Natural killer cell (primary cell): ENCODE measurements around the gene DIAPH3. TPM values are rescaled to one million over a fixed set of nuclear protein-coding genes. Genes with fewer than 3 reads are reported as not detected.

Source experiments
- ATAC-seq, 3 donors: fragments of 150-1000 bp in 2 of 3; fragments of 200-7000 bp in 1 of 3; cut with Tn5 transposase; 1 replicate in 1 of 3; 2 replicates in 2 of 3; pipeline ENCODE4 v1.10.0; 2021; ENCODE audit warnings: mild to moderate bottlenecking in 2 of 3, moderate library complexity in 2 of 3
- DNase-seq, 2 donors: peaks; one replicate each; pipeline versions ENCODE4 v3.0.0 to v3.0.0-alpha.2; 2013 to 2021; ENCODE audit warnings: mixed read lengths in 1 of 2
- H3K27ac ChIP-seq: one replicate; pipeline ENCODE4 v1.5.1; 2013; ENCODE audit warnings: mild to moderate bottlenecking, low read length
- H3K27me3 ChIP-seq: one replicate; pipeline ENCODE4 v1.6.1; 2013; ENCODE audit warnings: low read length; ENCODE audit not compliant: control insufficient read depth, insufficient read depth
- H3K36me3 ChIP-seq: one replicate; pipeline ENCODE4 v1.6.1; 2013; ENCODE audit warnings: low read length; ENCODE audit not compliant: control insufficient read depth, insufficient read depth
- H3K4me1 ChIP-seq: one replicate; pipeline ENCODE4 v1.6.1; 2013; ENCODE audit warnings: low read length; ENCODE audit not compliant: control insufficient read depth, insufficient read depth
- H3K4me3 ChIP-seq: one replicate; pipeline ENCODE4 v1.5.1; 2013; ENCODE audit warnings: low read length
- H3K9me3 ChIP-seq: one replicate; pipeline ENCODE4 v1.6.1; 2013; ENCODE audit warnings: low read length; ENCODE audit not compliant: control insufficient read depth, insufficient read depth
- H3K27ac Mint-ChIP-seq, 2 donors: one replicate each; pipeline ENCODE4 v1.8.0; 2022; ENCODE audit warnings: mild to moderate bottlenecking in 2 of 2, mixed read lengths in 2 of 2, moderate library complexity in 1 of 2
- H3K27me3 Mint-ChIP-seq, 2 donors: one replicate each; pipeline ENCODE4 v1.8.0; 2022; ENCODE audit warnings: low read depth in 2 of 2, mixed read lengths in 2 of 2
- H3K36me3 Mint-ChIP-seq: one replicate; pipeline ENCODE4 v1.8.0; 2022; ENCODE audit warnings: mixed read lengths
- H3K4me1 Mint-ChIP-seq, 2 donors: one replicate each; pipeline ENCODE4 v1.8.0; 2022; ENCODE audit warnings: mixed read lengths in 2 of 2
- H3K4me3 Mint-ChIP-seq: one replicate; pipeline ENCODE4 v1.8.0; 2022; ENCODE audit warnings: mild to moderate bottlenecking, moderate library complexity, mixed read lengths
- H3K9me3 Mint-ChIP-seq, 2 donors: one replicate each; pipeline ENCODE4 v1.8.0; 2022; ENCODE audit warnings: mixed read lengths in 2 of 2
- WGBS: methylation state at CpG from one replicate; pipeline ENCODE4 v1.1.7; 2013; ENCODE audit warnings: missing lambda C conversion rate; ENCODE audit not compliant: insufficient coverage; 5-methylcytosine and 5-hydroxymethylcytosine counted together
- intact Hi-C: fragments of 100-400 bp; cut with micrococcal nuclease; formaldehyde crosslinking; loops from one replicate; pipeline ENCODE4 v1.14.2; 2022
- total RNA-seq, 4 donors: library from RNA; stranded (reverse); fragments of 120-200 nt in 1 of 4; gene quantifications; one replicate each; pipeline versions ENCODE4 v1.2.3 to v1.2.4, GENCODE V29; 2013 to 2022
- TF ChIP-seq, protein P1 (sequence below): fragments of 200-600 bp; IDR thresholded peaks from one replicate; pipeline ENCODE4 v1.8.0; 2022; ENCODE audit warnings: antibody characterized with exemption

The DIAPH3 gene
- total RNA-seq, 3 donors from 2014 or later (not counting 1 experiment from before 2014, with no cell fraction given): 0.54 to 1.0 (median 0.98) TPM

DNA sequence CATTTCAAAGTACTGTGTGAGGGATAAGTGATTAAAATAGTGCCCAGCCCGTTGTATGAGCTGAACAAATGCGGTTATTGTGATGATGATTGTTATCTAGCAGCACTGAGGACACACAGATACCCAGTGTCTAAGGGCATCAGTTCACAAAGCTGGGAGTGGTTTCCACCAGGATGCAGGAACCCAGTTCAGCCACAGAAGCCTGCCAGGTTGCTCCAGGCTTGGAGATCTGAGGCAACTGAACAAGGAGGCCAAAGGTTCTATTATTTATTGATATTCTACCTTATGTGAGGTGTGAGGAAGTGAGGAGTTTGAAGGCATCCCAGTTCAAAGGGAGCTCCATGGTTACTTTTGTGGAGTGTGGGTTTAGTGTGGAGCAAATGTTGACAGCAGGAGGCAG, 13.2 kb downstream of the DIAPH3 start:
- H3K4me3 ChIP-seq: no peak overlapping the region
- peaks cover 0 to 3% of the 10 kb centered on the region in 2 donors for H3K27me3 Mint-ChIP-seq
- no peaks in the 10 kb centered on the region for H3K4me1 ChIP-seq
- intact Hi-C loops: no loop called here
- ATAC-seq (no peak), DNase-seq (no peak)
- H3K36me3 ChIP-seq: no peaks in the 10 kb centered on the region
- H3K27ac Mint-ChIP-seq: no peak overlapping the region
- 86% methylated on average over 2 of the region's 2 CpGs for WGBS
- no peak overlapping the region for H3K27ac ChIP-seq
- peaks cover 0 to 12% of the 10 kb centered on the region in 2 donors for H3K4me1 Mint-ChIP-seq
- no peaks in the 10 kb centered on the region for H3K9me3 ChIP-seq
- peaks cover 0 to 2% of the 10 kb centered on the region in 2 donors for H3K9me3 Mint-ChIP-seq
- H3K4me3 Mint-ChIP-seq: no peak overlapping the region
- H3K36me3 Mint-ChIP-seq: no peaks in the 10 kb centered on the region
- no peaks in the 10 kb centered on the region for H3K27me3 ChIP-seq
- TF ChIP-seq, protein P1, sequence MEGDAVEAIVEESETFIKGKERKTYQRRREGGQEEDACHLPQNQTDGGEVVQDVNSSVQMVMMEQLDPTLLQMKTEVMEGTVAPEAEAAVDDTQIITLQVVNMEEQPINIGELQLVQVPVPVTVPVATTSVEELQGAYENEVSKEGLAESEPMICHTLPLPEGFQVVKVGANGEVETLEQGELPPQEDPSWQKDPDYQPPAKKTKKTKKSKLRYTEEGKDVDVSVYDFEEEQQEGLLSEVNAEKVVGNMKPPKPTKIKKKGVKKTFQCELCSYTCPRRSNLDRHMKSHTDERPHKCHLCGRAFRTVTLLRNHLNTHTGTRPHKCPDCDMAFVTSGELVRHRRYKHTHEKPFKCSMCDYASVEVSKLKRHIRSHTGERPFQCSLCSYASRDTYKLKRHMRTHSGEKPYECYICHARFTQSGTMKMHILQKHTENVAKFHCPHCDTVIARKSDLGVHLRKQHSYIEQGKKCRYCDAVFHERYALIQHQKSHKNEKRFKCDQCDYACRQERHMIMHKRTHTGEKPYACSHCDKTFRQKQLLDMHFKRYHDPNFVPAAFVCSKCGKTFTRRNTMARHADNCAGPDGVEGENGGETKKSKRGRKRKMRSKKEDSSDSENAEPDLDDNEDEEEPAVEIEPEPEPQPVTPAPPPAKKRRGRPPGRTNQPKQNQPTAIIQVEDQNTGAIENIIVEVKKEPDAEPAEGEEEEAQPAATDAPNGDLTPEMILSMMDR: no peak

DNA sequence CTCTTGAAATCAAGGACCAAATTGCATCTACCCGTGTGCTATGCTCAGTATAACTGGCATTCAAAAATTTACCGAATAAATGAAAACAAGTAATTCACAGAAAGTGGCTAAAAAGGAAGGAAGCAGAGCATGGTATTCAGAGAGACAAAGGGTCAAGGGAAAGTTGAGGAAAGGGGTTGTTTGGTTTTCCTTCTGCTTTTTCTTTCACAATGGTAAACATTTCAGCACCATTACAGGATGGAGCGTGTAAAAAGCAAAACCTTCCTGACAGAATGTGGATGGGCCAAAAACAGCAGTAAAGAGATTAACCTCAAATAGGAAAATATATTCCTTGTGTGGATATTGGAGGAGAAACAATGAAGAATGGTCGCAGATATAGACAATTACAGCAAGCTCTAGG, 14.8 kb downstream of the DIAPH3 start:
- 70% methylated on average over 3 of the region's 4 CpGs for WGBS
- Mint-ChIP-seq H3K27ac (no peak overlapping the region), H3K4me3 (no peak overlapping the region), H3K4me1 (peaks cover 0 to 12% of the 10 kb centered on the region in 2 donors), H3K36me3 (no peaks in the 10 kb centered on the region), H3K9me3 (peaks cover 0 to 2% of the 10 kb centered on the region in 2 donors), H3K27me3 (peaks cover 0 to 3% of the 10 kb centered on the region in 2 donors)
- Histone ChIP-seq H3K4me1 (no peaks in the 10 kb centered on the region), H3K27ac (no peak overlapping the region), H3K36me3 (no peaks in the 10 kb centered on the region), H3K4me3 (no peak overlapping the region), H3K27me3 (no peaks in the 10 kb centered on the region), H3K9me3 (no peaks in the 10 kb centered on the region)
- ATAC-seq (no peak), DNase-seq (no peak)
- intact Hi-C loops: no loop called here
- TF ChIP-seq, protein P1: no peak

DNA sequence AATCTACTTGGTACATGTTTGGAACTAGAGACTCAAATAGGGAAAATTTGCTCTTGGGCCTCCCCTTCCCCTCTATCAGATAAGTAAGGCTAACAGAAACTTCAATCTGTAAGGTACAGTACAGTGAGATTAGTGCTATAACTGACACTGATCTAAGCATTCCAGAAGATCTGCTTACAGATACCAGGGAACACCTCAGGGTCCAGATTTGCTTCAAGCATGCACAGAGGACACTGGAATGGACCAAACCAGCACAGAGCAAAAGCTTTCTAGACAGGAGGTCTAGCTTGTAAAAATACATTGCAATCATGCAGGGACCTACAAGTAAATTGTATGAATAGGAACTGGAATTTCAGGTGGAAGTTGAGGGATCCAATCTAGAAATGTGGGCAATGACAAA, 16.4 kb downstream of the DIAPH3 start:
- Mint-ChIP-seq H3K27ac (no peak overlapping the region), H3K27me3 (peaks cover 0 to 3% of the 10 kb centered on the region in 2 donors), H3K9me3 (peaks cover 0 to 2% of the 10 kb centered on the region in 2 donors)

DNA sequence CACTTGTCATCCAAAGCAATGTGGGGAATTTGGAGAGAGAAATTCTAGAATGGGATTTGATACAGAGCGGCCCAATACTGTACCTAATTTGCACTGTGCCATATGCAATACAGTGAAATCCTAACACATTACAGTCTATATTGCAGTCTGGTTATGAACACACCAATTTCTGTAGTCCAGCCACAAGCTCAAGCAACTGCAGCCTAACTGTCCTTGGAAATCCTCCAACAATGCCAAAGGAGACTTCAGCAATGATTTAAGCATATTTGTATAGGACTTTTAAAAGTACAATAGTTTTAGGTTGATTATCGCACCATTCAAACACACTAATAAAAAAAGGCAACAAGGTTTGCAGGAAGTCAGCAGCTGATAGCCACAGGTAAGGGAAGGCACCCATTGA, 17.3 kb downstream of the DIAPH3 start:
- Mint-ChIP-seq H3K9me3 (peaks cover 0 to 2% of the 10 kb centered on the region in 2 donors), H3K27me3 (peaks cover 0 to 3% of the 10 kb centered on the region in 2 donors), H3K36me3 (no peaks in the 10 kb centered on the region), H3K4me1 (peaks cover 0 to 12% of the 10 kb centered on the region in 2 donors), H3K27ac (no peak overlapping the region), H3K4me3 (no peak overlapping the region)
- DNase-seq: no peak
- no peak overlapping the region for H3K27ac ChIP-seq
- H3K9me3 ChIP-seq: no peaks in the 10 kb centered on the region
- TF ChIP-seq, protein P1: no peak
- 100% methylated on average over 1 of the region's 2 CpGs for WGBS
- no peaks in the 10 kb centered on the region for H3K36me3 ChIP-seq
- ATAC-seq: no peak
- H3K4me1 ChIP-seq: no peaks in the 10 kb centered on the region
- H3K27me3 ChIP-seq: no peaks in the 10 kb centered on the region
- intact Hi-C loops: no loop called here
- no peak overlapping the region for H3K4me3 ChIP-seq

More for the DNA sequence above, 16.4 kb downstream of the DIAPH3 start:
- Mint-ChIP-seq H3K36me3 (no peaks in the 10 kb centered on the region), H3K4me1 (peaks cover 0 to 12% of the 10 kb centered on the region in 2 donors), H3K4me3 (no peak overlapping the region)
- Histone ChIP-seq H3K27ac (no peak overlapping the region), H3K9me3 (no peaks in the 10 kb centered on the region), H3K27me3 (no peaks in the 10 kb centered on the region), H3K4me1 (no peaks in the 10 kb centered on the region), H3K36me3 (no peaks in the 10 kb centered on the region), H3K4me3 (no peak overlapping the region)
- intact Hi-C loops: no loop called here
- TF ChIP-seq, protein P1: no peak
- ATAC-seq: no peak
- DNase-seq: no peak
